RWPE1 (cell line): Measurements from ENCODE around the gene NOS1AP.

Source experiments
- CTCF ChIA-PET: fragments of 350-600 bp; sonication (Branson Sonifier 250); formaldehyde crosslinking; extraction: SDS; loops from one replicate; lab custom pipeline; 2021; lab: Yijun Ruan, JAX
- POLR2A ChIA-PET: fragments of 400-600 bp; formaldehyde crosslinking; extraction: SDS; loops from one replicate; lab custom pipeline; 2020; ENCODE audit warnings: antibody characterized with exemption; ENCODE audit not compliant: low non-redundant PET; lab: Yijun Ruan, JAX
- DNase-seq: peaks from one replicate; pipeline ENCODE4 v3.0.0; 2012; ENCODE audit warnings: low spot score
- H3K27ac ChIP-seq: fragments of 450-650 bp; 2 replicates; pipeline ENCODE4 v1.5.1; 2017
- TF ChIP-seq, protein P1 (sequence below): fragments of 450-650 bp; conservative IDR thresholded peaks from 2 replicates; pipeline ENCODE4 v1.5.1; 2017; ENCODE audit warnings: low read depth, mild to moderate bottlenecking

NOS1AP gene

DNA sequence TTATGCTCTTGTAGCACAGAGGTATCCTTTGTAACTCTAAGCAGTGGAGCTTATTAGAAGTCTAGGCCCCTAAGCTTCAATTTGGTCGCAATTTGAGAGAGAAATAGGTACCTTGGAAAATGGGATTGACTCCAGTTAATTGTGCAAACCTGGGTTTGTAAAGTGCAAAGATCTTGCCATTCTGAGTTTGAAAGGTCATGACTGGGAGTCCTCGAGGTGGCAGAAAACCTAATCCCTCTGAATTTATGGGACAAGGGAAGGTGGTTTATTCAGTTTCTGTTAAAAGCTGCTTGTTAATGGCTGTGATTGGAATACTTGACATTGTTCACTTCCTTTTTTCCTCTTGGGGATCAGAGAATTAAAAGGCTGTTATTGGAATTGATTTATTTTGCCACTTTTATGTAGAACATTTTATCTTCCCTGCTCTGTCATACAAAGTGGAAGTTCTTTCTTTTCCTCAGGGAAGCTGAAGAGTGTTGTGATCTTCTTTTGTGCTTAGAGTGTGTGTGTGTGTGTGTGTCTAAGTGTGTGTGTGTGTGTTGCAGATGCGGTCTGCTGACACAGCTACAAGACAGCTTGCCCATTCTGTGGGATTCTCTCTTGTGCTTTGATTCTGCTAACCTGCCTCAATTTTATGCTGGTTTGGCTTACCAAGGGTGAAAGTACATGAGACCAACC is 162.7 kb downstream of the NOS1AP start:
- no peak for DNase-seq
- no peak overlapping the region for H3K27ac ChIP-seq
- TF ChIP-seq, protein P1, sequence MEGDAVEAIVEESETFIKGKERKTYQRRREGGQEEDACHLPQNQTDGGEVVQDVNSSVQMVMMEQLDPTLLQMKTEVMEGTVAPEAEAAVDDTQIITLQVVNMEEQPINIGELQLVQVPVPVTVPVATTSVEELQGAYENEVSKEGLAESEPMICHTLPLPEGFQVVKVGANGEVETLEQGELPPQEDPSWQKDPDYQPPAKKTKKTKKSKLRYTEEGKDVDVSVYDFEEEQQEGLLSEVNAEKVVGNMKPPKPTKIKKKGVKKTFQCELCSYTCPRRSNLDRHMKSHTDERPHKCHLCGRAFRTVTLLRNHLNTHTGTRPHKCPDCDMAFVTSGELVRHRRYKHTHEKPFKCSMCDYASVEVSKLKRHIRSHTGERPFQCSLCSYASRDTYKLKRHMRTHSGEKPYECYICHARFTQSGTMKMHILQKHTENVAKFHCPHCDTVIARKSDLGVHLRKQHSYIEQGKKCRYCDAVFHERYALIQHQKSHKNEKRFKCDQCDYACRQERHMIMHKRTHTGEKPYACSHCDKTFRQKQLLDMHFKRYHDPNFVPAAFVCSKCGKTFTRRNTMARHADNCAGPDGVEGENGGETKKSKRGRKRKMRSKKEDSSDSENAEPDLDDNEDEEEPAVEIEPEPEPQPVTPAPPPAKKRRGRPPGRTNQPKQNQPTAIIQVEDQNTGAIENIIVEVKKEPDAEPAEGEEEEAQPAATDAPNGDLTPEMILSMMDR: no peak
- ChIA-PET POLR2A (no interaction called here), CTCF (no interaction called here)

DNA sequence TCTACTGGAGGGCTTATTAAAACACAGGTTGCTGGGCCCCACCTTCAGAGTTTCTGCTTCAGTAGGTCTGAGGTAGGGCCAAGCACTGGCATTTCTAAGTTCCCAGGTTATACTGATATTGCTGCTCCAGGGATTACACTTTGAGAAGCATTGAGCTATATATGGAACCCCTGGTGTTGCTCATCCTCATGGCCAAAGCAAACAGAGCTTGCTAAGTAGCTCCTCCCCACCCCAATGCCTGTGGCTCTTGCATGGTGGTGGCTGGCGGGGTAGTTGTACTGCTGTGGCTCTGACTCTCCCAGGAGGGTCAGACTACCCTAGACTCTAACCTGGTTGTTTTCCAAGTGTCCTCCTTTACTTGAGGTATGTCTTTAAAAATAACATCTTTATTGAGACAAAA is 163.6 kb downstream of the NOS1AP start:
- POLR2A ChIA-PET: no interaction called here
- no peak for DNase-seq
- CTCF ChIA-PET: no interaction called here
- no peak overlapping the region for H3K27ac ChIP-seq
- TF ChIP-seq, protein P1: no peak

DNA sequence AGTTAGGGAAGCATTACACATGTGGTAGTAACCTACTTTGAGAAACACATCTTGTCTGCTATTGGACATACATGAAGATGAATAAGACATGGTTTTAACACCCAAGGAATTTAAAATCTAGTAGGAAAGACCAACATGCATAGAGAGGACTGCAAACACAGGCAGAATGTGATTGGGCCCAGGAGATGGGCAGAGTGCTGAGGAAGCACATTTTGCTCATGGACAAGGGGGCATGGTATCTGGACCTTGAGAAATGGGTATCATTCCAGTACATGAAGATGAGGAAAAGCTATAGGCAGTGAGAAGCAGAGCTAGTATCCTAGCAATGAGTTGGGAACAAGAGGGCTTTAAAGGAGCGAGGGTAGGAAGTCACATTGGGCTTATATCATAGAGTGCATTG is 164.4 kb downstream of the NOS1AP start:
- H3K27ac ChIP-seq: no peak overlapping the region
- POLR2A ChIA-PET: no interaction called here
- TF ChIP-seq, protein P1: no peak
- CTCF ChIA-PET: no interaction called here
- DNase-seq: no peak

DNA sequence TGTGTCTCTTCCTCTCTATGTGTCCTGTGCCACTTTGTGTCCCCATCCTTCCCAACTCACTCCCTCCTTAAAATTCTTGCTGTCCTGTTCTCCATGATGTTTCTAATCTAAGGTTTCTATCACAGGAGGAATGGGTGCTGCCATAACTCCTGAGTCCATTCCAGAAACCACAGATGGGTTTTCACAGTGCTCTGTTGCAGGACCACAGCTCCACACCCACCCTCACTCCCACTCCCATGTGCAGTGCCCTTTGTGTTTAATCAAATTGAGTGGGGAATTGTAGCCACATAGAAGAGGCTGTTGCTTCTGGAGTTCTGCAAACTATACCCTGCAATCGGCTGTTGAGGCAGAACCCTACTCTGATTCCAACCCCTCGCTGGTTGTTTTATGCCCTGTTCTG is 165.1 kb downstream of the NOS1AP start:
- POLR2A ChIA-PET: no interaction called here
- no peak overlapping the region for H3K27ac ChIP-seq
- CTCF ChIA-PET: no interaction called here
- TF ChIP-seq, protein P1: no peak
- no peak for DNase-seq

DNA sequence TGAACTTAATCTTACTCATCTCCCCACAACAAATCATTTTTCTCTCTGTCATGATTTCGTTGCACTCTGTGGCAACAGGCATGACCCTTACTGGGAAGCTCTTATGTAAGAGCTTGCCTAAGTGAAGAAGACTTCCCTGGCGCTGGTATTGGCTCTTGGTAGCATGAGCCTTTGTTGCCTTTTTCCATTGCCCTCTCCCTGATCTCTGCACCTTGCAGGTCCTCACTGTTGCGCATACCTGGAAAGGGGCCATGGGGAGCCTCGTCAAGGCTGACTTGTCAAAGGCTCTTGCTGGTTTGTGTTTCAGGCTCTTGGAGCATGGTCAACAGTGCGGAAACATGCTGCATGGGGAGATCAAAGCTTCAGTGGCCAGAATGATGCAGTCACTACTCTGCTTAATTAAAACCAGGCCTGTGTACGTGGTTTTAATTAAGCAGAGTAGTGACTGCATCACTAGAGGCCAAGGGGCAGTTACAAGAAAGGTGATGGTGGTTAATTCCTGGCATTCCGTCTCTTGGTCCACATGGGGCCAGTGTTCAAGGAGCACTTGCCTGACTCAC is 165.8 kb downstream of the NOS1AP start:
- no peak for DNase-seq
- H3K27ac ChIP-seq: no peak overlapping the region
- TF ChIP-seq, protein P1: no peak
- POLR2A ChIA-PET: no interaction called here
- CTCF ChIA-PET: no interaction called here

DNA sequence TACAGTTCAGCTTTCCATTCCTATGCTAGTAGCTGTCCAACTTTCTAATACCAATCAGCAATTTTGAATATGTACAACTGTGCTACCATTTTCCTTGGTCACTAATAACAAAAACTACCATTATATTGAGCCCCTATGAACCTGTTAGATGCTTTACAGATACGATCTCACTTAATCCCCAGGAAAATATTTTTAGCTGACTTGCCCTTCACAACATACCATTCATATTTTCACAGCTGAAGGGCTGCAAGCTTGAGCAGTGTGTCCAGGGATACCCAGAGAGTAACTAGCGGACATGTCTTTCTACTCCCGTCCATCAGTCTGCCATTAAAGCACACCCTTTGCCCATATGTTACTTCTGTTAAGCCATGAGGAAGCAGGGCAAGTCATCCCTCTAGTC is 166.7 kb downstream of the NOS1AP start:
- H3K27ac ChIP-seq: no peak overlapping the region
- TF ChIP-seq, protein P1: no peak
- POLR2A ChIA-PET: no interaction called here
- CTCF ChIA-PET: interaction anchor here (0.6 kb wide), 1 partner anchor 70 kb away, joined by 3 read pairs; no protein-coding TSS in a partner anchor
- DNase-seq: no peak
